AG08396 (cell line): ENCODE measurements around the gene NT5C.

Experiments used
- DNase-seq: peaks from one replicate; pipeline ENCODE4 v3.0.0; 2012; ENCODE audit warnings: low spot score, mixed read lengths

NT5C gene

DNA sequence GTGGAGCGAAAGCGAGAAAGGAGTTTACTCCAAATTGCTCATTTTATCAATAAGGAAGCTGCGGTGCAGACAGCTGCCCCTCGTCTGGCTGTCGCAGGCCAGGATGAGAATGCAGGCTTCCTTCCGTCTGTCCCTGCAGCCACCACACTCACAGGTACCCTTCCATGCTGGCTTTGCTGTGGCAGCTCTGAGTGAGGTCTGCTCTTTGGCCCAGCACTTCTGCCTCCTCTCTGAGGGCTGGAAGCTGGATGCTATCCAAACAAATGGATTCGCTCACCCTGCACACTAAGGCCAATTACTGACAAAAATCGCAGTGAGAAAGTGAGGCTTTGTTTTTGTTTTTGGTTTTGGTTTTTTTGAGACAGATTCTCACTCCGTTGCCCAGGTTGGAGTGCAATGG, 14.8 kb downstream of the NT5C start:
- DNase-seq, result no peak

DNA sequence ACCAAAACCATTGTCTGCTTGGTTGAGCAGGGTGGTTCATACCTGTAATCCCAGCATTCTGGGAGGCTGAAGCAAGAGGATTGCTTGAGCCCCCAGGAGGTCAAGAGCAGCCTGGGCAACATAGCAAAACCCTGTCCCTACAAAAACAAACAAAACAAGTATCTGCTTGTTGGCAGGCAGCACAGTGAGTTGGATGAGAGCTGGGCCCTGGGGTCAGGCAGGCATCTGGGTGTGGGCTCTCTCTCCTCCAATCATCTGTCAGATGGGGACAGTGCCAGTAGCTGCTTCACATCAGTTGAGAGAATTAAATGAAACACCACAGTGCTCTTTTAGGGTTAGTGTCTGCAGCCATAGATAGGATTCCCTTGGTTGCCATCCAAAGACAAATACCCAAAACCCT, 16.0 kb downstream of the NT5C start:
- no peak for DNase-seq

DNA sequence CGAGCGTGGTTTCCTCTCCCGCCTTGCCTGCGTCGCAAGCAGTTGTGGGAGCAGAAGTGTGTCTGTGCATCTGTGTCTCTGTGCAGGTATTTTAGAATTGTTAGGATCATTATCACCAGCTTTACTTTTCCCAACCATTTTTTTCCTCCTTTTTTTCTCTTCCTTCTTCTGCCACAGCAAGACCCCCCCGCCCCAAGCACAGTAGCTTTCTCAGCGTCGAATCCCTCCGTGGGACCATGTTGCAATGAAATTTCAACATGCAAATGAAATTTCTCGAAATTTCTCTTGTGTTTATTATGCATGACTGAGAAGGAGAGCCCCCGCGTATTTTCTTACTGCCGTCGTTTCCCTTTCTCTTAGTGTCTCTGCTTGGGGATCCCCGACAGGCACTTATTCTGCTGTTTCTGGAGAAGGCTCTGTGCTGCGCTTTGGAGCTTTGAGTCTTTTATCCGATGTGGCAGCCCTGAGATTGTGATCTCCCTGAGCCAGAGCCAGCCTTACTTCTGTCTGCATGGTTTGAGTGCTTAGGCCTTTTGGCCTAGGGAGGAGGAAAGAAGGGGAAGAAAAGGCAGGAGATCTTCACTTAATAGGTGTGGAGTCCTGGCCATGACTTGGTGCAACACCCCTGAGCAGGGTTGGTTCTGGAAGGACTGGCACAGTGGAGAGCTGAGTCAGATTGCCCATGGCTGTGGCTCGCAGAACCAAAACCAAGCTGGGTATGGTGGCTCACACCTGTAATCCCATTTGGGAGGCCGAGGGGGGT, 16.8 kb downstream of the NT5C start:
- no peak for DNase-seq

DNA sequence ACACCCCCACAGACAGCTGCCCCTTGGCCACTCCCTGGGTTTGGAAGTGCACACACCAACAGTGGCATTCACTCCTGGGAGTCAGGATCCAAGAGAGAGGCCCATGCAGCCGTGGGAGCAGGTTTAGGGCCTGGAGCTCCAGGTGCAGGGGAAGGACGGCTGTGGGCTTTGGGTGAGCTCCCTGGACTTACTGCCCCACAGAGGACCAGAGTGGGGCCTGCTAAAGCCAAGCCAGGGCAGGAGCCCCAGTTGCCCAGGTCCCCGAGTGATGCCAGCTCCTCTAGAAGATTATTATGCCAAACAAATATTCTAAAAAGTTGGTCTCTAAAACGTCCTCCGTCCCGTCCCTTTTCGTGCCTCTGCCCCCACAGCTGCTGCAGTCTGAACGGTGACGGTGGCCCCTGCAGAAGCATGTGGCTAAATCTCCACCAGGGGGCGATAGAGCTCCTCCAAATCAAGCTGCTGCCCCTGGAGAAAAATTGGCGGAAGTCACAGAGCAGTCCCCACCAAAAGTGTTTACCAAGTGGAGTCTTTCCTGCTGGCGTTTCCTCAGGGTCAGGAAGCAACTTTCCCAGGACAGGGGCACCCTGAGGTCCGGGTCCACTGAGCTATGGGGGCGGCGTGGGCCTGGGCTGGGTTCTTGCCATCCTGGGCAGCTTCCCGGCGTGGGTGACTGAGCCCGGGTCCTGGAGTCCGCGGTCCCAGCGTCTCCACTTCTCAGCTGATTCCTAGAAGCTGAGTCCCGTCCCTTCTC, 17.6 kb downstream of the NT5C start:
- peak; percentile 89 for DNase-seq

DNA sequence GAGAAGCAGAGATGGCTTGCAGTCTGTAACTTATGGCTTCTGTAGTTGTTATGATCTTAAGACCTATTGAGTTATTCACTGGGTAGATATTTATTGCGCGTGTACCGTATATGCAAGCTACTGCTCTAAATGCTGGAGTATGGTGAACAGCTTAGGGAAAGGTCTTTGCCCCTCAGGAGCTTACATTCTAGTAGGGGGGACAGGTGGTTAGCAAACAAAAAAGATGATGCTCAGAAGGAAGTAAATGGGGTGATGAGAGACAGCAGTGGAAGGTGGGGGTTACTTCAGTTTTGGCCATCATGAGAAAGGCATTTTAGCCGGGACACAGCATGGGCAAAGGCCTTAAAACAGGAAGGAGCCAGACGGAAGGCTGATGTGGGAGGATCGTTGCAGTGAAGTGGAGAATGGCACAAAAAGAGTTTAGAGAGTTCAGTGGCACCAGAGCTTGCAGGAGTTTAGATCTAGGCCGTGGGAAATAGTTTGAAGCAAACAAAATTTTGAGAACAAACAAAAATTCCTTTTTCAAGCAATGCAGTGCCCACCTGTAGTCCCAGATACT, 19.7 kb downstream of the NT5C start:
- no peak for DNase-seq

DNA sequence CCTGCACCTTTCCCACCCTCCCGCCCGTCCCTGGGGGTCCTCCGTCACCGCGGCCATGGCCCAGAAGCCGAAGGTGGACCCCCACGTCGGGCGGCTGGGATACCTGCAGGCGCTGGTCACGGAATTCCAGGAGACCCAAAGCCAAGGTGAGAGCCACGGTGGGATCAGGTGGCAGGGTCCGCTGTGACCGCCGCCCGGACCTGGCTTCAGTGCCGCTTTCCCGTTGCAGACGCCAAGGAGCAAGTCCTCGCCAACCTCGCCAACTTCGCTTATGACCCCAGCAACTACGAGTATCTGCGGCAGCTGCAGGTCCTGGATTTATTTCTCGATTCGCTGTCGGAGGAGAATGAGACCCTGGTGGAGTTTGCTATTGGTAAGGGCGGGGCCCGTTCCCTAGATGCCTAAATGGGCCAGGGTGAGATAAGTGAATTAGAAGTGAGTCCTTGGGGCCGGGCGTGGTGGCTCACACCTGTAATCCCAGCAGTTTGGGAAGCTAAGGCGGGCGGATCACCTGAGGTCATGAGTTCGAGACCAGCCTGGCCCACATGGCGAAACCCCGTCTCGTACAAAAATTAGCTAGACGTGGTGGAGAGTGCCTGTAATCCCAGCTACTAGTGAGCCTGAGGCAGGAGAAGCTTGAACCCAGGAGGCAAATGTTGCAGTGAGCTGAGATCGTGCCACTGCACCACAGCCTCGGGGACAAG, 21.2 kb downstream of the NT5C start:
- DNase-seq, result no peak

DNA sequence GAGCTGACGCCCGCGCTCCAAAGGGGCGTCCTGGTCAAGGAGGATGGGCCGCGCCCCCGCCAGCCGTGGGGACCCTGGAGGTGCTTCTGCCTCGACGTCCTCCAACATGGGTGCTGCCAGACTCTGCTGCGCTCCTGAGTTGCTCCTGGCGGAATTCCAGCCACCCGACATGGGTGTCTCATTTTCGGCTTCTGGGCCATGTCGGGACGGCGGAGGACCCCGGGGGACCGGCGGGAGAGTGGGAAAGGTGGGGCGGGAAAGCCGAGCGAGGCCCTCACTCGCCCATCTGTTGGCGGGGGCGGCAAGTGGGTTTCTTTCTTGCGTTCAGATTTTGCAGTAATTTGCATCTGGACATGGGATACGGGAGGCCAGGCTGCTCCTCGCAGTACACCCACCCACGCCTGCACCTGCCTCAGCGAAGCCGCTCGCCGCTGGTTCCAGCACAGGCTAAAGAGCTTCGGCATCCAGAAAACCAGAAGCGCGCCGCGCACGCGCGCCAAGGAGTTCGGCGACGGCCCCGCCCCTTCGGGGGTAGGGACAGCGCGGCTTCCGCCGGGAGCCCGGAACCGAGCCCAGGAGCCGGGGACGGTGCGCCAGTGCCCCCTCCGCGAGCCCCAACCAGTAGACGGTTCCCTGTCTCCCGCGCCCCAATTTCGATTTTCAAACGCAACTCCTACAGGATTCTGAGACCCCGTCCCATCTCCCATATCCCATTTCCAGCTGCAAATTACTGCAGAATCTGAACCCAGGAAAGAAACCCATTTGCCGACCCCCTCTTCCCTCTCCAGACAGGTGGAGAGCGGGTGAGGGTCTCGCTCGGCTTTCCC, 21.9 kb downstream of the NT5C start, which contains the start of gene ARMC7:
Gene ARMC7 (plus strand): TSS at position 563 of the 827 bp plus-strand sequence. CDS start 320 bp downstream, outside the sequence.
- peak; percentile 98 for DNase-seq

DNA sequence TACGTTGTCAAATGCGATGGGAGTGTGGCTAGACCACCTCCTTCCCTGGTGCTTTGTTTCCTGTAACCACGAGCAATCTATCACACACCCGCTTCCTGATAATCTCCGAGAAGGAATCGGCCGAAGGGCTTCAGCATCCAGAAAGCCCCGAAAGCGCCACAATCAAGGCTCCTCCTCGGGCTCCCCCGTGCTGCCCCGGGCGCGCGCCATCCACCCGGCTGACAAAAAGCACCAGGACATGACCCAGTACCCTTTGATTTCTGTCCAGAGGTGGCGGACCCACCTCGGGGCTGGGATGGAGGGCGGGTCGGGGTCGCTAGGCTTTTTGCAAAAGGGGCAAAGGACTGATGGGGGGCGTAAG, 22.5 kb downstream of the NT5C start:
- DNase-seq, result no peak

DNA sequence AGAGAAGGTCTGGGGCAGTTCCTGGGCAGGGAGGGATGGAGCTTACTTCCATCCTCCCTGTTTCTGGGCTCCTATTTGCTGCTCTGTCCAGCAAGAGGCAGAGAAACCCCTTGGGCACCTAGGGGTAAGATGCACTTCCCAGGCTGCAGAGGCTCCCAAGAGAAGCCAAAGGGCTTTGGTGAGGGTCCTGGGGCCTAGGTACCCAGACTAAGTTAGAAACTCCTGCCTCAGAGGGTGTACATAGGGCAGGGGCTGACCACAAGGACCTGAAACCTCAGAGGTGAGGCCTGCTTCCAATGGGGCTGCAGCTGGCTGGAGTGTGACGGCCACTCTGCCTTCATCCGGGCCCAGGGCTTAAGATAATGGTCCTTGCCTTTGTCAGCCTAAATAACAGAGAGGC, 23.3 kb downstream of the NT5C start:
- DNase-seq, result no peak

DNA sequence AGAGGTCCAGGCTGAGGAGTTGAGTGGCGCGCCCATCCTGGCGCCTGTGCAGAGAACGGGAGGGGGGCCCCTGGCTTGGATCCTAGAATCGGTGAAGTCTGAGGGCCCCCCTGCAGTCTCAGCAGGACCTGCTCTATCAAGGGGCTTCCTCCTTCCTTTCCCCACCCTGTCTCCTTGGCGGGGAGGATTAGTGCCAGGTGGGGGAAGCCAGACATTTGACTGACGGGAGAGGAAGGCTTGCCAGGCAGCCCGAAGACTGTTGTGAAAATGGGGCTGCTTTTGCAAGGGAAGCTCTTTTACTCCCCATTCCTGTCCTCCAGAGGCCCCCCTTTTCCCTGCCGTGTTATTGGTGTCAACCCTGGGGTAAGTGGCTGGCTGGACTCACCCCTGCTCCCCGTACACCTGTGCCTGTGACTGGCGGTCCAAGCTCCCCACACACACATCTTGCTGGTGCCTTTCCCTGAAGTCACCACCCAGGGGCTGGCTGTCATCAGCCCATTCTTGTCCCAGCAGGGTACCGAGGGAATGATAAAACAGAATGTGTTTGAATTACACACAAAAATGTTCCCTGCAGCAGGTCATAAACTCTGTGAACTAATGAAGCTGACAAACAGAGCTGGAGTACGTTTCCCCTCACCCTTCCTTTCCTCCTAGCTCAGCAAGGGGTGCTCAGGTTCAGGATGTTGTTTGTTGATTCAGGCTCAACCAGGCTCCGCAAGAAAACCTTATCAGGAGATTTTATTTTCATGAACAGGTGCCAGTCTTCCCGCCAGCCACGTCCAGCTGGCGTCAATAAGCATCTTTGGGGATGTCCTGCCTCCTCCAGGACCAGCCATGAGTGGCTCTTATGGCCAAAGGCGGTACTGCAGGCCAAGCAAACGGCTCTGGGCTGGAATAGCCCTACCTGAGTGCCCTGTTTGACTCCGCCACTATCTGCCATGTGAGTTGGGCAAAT, 26.1 kb downstream of the NT5C start:
- DNase-seq, result peak; percentile 81

DNA sequence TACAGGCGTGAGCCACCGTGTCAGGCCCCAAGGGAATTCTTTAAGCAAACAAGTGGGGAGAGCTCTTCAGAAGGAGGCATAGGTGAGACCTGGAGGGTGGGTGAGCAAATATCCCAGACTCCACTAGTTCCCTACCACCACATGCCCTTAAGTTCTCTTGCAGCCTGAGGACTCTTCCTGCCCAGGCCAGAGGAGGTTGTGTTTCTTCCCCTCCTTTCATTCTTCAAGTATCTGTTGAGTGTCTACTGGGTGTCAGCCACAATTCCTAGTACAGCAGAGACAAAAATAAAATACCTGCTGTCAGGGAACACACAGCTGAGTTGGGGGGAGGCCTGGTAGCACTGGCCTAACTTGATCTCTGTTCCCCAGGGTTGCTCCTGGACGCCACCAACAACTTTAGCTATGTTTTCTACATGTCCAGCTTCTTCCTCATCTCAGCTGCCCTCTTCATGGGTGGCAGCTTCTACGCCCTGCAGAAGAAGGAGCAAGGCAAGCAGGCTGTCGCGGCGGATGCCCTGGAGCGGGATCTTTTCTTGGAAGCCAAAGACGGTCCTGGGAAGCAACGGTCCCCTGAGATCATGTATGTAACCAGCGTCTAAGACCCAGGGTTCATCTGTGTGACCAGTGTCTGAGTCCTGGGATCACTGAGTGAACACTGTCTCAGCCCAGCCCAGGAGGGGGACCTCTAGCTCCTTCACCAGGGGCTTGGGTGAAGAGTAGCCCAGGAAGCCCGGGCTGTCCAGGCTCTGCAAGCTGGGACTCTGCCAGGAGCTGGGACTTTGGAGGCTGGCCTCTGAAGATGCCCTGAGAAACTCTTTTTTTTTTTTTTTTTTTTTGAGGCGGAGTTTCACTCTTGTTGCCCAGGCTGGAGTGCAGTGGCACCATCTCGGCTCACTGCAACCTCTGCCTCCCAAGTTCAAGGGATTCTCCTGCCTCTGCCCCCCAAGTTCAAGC, 27.7 kb downstream of the NT5C start:
- no peak for DNase-seq

DNA sequence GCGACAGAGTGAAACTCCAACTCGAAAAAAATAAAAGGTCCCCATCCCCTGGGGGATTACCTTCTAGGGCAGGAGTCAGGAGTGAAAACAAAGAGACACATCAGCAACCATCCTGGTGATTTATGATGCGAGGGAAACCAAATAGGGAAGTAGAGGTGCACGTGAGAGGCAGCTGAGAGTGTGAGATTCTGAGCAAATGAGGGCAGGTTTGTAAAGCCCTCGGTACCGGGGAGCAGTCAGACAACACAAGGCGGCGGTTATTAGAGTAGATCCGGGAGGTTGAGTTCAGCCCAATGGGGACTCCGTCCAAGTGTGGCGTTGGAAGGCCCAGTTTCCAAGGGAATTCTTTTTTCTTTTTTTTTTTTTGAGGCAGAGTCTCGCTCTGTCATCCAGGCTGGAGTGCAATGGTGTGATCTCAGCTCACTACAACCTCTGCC, 29.1 kb downstream of the NT5C start:
- no peak for DNase-seq

DNA sequence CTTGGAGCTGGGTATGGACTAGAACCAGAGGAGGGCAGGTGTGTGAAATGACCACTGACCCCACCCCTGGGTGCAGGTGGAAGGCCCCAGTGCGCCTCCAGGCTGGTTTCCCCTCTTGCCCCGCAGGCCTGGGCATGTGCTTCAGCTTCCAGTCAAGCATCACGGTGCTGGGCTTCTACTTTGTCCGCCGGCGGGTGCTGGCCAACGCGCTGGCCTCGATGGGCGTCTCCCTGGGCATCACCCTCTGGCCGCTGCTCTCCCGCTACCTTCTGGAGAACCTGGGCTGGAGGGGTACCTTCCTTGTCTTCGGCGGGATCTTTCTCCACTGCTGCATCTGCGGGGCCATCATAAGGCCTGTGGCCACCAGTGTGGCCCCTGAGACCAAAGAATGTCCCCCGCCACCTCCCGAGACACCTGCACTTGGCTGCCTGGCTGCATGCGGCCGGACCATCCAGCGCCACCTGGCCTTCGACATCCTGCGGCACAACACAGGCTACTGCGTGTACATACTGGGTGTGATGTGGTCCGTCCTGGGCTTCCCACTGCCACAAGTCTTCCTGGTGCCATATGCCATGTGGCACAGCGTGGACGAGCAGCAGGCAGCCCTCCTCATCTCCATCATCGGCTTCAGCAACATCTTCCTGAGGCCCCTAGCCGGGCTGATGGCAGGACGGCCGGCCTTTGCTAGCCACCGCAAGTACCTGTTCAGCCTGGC, 31.5 kb downstream of the NT5C start:
- DNase-seq, result no peak

DNA sequence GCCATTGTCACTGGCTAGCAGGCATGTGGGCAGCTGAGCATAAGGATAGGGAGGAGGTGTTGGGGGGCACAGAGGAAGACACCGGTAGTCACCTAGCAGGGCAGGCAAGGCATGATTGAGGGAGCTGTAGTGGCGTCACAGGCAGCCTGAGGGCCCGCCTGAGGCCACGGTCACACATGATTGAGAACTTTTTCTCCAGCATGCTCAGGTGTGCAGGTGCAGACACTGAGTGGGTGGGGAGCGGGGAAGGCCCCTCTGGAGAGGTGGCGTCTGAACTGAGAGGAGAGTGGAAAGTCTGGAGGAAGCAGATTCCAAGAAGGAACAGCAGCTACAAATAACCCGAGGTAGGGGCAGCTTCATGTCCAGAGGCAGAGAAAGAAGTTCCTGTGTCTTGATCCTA, 32.7 kb downstream of the NT5C start:
- no peak for DNase-seq

DNA sequence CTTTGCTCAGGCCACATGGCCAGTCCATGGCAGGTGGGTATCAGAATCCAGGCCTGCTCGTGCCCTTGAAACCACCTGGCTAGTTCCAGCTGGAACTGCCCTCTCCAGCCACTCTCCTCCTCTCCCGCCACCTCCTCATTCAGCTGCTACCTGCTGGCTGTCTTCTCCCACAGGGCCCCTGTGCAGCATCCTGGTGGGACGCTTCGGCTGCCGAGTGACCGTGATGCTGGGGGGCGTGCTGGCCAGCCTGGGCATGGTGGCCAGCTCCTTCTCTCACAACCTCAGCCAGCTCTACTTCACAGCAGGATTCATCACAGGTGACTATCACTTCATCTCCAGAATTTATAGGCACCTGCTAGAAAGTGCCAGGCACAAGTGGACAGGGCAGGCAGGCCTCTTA, 33.7 kb downstream of the NT5C start:
- DNase-seq, result no peak

DNA sequence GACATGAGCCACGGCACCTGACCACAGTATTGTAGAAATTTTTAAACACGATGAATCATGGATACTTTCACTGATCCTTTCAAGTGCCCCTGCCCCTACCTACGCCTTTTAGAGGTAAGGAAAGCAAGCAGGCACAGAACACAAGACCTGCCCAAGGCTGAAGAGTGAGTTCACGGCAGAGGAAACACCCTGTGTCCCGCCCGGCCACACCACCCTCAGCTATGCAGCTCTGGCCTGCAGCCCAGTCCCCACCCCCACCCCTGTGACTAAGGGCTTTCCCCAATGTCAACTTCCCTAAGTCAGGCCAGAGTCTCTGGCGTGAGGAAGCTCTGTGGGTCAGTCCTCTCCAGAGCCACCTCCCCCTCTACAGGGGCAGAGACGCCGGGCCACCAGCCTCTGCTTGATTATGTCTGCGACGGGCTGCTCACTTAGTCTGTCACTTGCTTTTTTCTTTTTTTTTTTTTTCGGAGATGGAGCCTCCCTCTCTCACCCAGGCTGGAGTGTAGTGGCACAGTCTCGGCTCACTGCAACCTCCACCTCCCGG, 35.4 kb downstream of the NT5C start:
- peak; percentile 84 for DNase-seq

DNA sequence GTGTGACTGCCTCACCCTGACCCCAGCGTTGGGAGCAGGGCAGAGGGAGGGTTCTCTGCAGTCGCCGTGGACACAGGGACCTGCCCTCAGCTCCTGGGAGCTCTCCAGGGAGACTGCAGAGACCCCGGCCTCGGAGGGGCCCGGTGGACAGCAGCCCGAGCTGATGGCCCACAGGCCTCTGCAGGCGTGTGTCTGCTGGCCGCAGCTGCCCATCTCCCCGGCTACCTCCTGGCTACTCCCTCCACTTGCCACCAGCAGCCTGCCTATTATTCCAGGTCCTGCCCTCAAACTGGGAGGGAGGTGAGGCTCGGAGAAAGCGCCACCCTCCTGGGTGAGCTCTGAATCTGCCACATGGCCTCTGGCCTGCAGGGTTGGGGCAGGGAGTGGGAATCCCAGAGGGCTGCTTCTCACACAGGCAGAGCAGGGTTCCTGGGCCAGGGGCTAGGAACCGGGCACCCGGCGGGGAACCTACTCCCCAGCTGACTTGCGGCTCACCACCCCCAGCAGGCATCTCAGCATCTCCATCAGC, 36.6 kb downstream of the NT5C start:
- no peak for DNase-seq

DNA sequence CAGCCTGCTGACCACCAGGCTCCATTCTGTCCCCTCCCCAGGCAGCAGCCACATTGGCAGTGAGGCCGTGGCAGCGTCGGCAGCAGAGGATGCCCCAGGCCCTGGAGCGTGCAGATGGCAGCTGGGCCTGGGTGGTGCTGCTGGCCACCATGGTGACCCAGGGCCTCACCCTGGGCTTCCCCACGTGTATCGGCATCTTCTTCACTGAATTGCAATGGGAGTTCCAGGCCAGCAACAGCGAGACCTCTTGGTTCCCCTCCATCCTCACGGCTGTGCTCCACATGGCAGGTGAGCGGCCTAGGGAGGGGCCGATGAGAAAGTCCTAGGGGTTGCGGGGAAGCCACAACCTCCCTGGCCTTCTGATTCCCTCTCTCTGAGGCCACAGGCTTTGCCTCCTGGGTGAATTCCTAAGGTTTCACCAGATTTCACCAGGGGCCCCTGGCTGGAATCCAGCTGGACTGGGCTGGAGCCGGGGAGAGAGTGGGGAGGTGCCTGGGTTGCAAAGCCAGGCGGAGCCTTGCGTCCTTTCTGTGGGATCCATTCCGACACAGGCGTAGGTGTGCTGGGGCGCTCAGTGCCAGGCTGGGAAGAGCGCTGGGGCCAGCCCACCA, 37.9 kb downstream of the NT5C start:
- no peak for DNase-seq
